Loucy (cell line): ENCODE measurements around the gene COP1.

Source experiments
- H2AFZ ChIP-seq: fragments of 200-600 bp; sonication (generic); 2 replicates; pipeline ENCODE4 v1.6.0; 2016; ENCODE audit warnings: antibody characterized with exemption, mild to moderate bottlenecking, low read length, moderate library complexity
- H3F3A ChIP-seq: fragments of 200-600 bp; 2 replicates; pipeline ENCODE4 v1.6.0; 2016; ENCODE audit warnings: antibody characterized with exemption, low read depth, mild to moderate bottlenecking
- H3K27me3 ChIP-seq: fragments of 200-600 bp; sonication (generic); 2 replicates; pipeline ENCODE4 v1.6.1; 2014; ENCODE audit warnings: low read length, mild to moderate bottlenecking; ENCODE audit not compliant: insufficient read depth, poor library complexity, severe bottlenecking
- H3K36me3 ChIP-seq: fragments of 200-600 bp; sonication (generic); 2 replicates; pipeline ENCODE4 v1.6.1; 2016; ENCODE audit warnings: low read length; ENCODE audit not compliant: insufficient read depth
- H3K4me1 ChIP-seq: fragments of 200-600 bp; sonication (generic); 2 replicates; pipeline ENCODE4 v1.5.1; 2014; ENCODE audit warnings: low read length, mild to moderate bottlenecking; ENCODE audit not compliant: insufficient read depth, poor library complexity, severe bottlenecking
- H3K4me2 ChIP-seq: fragments of 200-600 bp; sonication (generic); 2 replicates; pipeline ENCODE4 v1.6.0; 2014; ENCODE audit warnings: antibody characterized with exemption, low read length, low read depth, mild to moderate bottlenecking; ENCODE audit not compliant: poor library complexity, severe bottlenecking
- H3K4me3 ChIP-seq: fragments of 200-600 bp; sonication (generic); 2 replicates; pipeline ENCODE4 v1.5.1; 2014; ENCODE audit warnings: low read length, mild to moderate bottlenecking, mixed read lengths; ENCODE audit not compliant: poor library complexity, severe bottlenecking
- H3K79me2 ChIP-seq: fragments of 200-600 bp; sonication (generic); 2 replicates; pipeline ENCODE4 v1.6.1; 2014; ENCODE audit warnings: low read length; ENCODE audit not compliant: insufficient read depth
- H3K9ac ChIP-seq: fragments of 200-600 bp; sonication (generic); 2 replicates; pipeline ENCODE4 v1.6.0; 2014; ENCODE audit warnings: mild to moderate bottlenecking, low read depth, low read length, moderate library complexity; ENCODE audit not compliant: poor library complexity, severe bottlenecking
- H3K9me2 ChIP-seq: fragments of 200-600 bp; sonication (generic); replicated peaks from 2 replicates; pipeline ENCODE4 v1.6.1; 2016; ENCODE audit warnings: low read depth, low read length, mixed read lengths
- H3K9me3 ChIP-seq: fragments of 200-600 bp; sonication (generic); 2 replicates; pipeline ENCODE4 v1.6.1; 2014; ENCODE audit warnings: mild to moderate bottlenecking, antibody characterized with exemption, low read length, low read depth; ENCODE audit not compliant: insufficient read depth
- H4K20me1 ChIP-seq: fragments of 200-600 bp; sonication (generic); 2 replicates; pipeline ENCODE4 v1.6.0; 2014; ENCODE audit warnings: antibody characterized with exemption, low read length, mild to moderate bottlenecking; ENCODE audit not compliant: insufficient read depth, poor library complexity, severe bottlenecking
- CTCF ChIP-seq: fragments of 200-600 bp; sonication (generic); conservative IDR thresholded peaks from 2 replicates; pipeline ENCODE4 v1.5.1; 2014; ENCODE audit warnings: mild to moderate bottlenecking, antibody characterized with exemption, low read length
- EZH2phosphoT487 ChIP-seq: fragments of 200-600 bp; IDR thresholded peaks from 2 replicates; pipeline ENCODE4 v1.6.1; 2018; ENCODE audit warnings: antibody characterized with exemption, mild to moderate bottlenecking, moderate library complexity, borderline replicate concordance

COP1 gene

GRCh38 chr1:175960169-175960568 lies 246.9 kb downstream of the COP1 start:
- H4K20me1 ChIP-seq = no peaks in the 10 kb centered on the region
- no peaks in the 10 kb centered on the region for H3K9me2 ChIP-seq
- no peak overlapping the region for H3K4me3 ChIP-seq
- H3K27me3 ChIP-seq = no peaks in the 10 kb centered on the region
- H3K9me3 ChIP-seq = no peaks in the 10 kb centered on the region
- H3K9ac ChIP-seq = no peak overlapping the region
- no peaks in the 10 kb centered on the region for H3K79me2 ChIP-seq
- no peaks in the 10 kb centered on the region for H3F3A ChIP-seq
- H2AFZ ChIP-seq = no peak overlapping the region
- H3K36me3 ChIP-seq = peaks cover 5% of the 10 kb centered on the region; the same call in 1 of the 2 replicates
- no peak for TF ChIP-seq EZH2phosphoT487
- TF ChIP-seq CTCF = no peak
- no peak overlapping the region for H3K4me2 ChIP-seq
- peaks cover 4% of the 10 kb centered on the region for H3K4me1 ChIP-seq

DNA sequence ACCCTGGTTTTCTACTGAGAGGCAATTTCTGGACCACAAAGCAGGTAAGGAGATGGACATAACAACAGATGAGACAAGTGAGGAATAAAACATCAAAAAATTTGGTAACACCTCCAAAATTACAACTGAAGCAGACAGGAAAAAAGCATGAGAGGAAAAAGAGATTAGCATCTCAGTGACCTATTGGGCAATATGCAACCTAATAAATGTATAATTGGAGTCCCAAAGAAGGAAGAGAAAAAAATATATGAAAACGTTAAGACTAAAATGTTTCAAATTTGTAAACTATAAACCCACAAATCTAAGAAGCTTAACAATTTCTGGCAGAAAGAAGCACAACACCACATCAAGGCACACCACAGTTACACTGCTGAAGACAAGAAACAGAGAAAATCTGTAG lies 255.5 kb downstream of the COP1 start:
- no peaks in the 10 kb centered on the region for H3K27me3 ChIP-seq
- H3K79me2 ChIP-seq = no peaks in the 10 kb centered on the region
- H3K9me2 ChIP-seq = no peaks in the 10 kb centered on the region
- H4K20me1 ChIP-seq = no peaks in the 10 kb centered on the region
- no peak overlapping the region for H3K4me3 ChIP-seq
- H3K36me3 ChIP-seq = peaks cover 29% of the 10 kb centered on the region; the same call in 1 of the 2 replicates
- no peak overlapping the region for H2AFZ ChIP-seq
- no peaks in the 10 kb centered on the region for H3K4me1 ChIP-seq
- H3K4me2 ChIP-seq = no peak overlapping the region
- TF ChIP-seq EZH2phosphoT487 (no peak), CTCF (no peak)
- no peaks in the 10 kb centered on the region for H3F3A ChIP-seq
- no peaks in the 10 kb centered on the region for H3K9me3 ChIP-seq
- H3K9ac ChIP-seq = no peak overlapping the region

GRCh38 chr1:175947771-175948170 lies 259.3 kb downstream of the COP1 start:
- Histone ChIP-seq H2AFZ (no peak overlapping the region), H3K4me2 (no peak overlapping the region), H3K4me1 (no peaks in the 10 kb centered on the region), H3K36me3 (peaks cover 46% of the 10 kb centered on the region; the same call in 1 of the 2 replicates), H3F3A (no peaks in the 10 kb centered on the region), H4K20me1 (no peaks in the 10 kb centered on the region), H3K9ac (no peak overlapping the region), H3K9me3 (no peaks in the 10 kb centered on the region), H3K27me3 (no peaks in the 10 kb centered on the region), H3K9me2 (no peaks in the 10 kb centered on the region), H3K79me2 (no peaks in the 10 kb centered on the region), H3K4me3 (no peak overlapping the region)
- TF ChIP-seq CTCF (no peak), EZH2phosphoT487 (no peak)
